Dendritic cell treated with granulocyte-macrophage colony-stimulating factor and Interleukin-4, amounts not matched to agents 40 ng/mL and 50 ng/mL, for 4 days (primary cell): ENCODE results near the gene CHST3.

Experiments used
- H3K27ac Mint-ChIP-seq: one replicate; pipeline ENCODE4 v1.8.0; 2022; ENCODE audit warnings: mild to moderate bottlenecking, mixed read lengths
- H3K27me3 Mint-ChIP-seq: one replicate; pipeline ENCODE4 v1.8.0; 2022; ENCODE audit warnings: mild to moderate bottlenecking, mixed read lengths
- H3K36me3 Mint-ChIP-seq: one replicate; pipeline ENCODE4 v1.8.0; 2022; ENCODE audit warnings: low read depth, mixed read lengths
- H3K4me1 Mint-ChIP-seq: one replicate; pipeline ENCODE4 v1.8.0; 2022; ENCODE audit warnings: low read depth, mixed read lengths
- H3K4me3 Mint-ChIP-seq: one replicate; pipeline ENCODE4 v1.8.0; 2022; ENCODE audit warnings: mild to moderate bottlenecking, moderate library complexity, mixed read lengths
- H3K9me3 Mint-ChIP-seq: one replicate; pipeline ENCODE4 v1.8.0; 2022; ENCODE audit warnings: mixed read lengths
- intact Hi-C: fragments of 100-400 bp; cut with micrococcal nuclease; formaldehyde crosslinking; loops from one replicate; pipeline ENCODE4 v1.15.0; 2022

CHST3 gene

DNA sequence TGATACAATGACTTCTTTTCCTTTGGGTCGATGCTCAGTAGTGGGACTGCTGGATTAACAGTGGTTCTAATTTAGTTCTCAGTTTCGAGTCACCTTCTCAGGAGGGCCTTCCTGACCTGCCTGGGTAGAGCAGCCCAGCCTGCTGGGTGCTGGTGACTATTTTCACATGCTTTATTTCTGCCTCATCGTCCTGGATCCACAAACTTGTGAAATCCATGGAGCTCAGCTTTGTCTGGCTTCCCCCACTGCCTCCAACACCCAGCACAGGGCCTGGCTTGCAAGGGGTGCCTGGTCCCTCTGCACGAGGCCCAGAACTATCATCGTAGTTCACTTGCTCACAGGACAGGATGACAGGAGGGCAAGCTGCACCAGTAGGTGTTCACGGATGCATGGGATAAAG is 77.3 kb downstream of the CHST3 start:
- no peaks in the 10 kb centered on the region for H3K9me3 Mint-ChIP-seq
- intact Hi-C loops: loop anchor here (10.0 kb wide), 2 partner anchors 293 to 727 kb away; partner anchors contain the start of gene SLC29A3
- no peak overlapping the region for H3K4me3 Mint-ChIP-seq
- no peaks in the 10 kb centered on the region for H3K4me1 Mint-ChIP-seq
- H3K36me3 Mint-ChIP-seq: no peaks in the 10 kb centered on the region
- H3K27me3 Mint-ChIP-seq: peaks cover 11% of the 10 kb centered on the region
- H3K27ac Mint-ChIP-seq: no peak overlapping the region

DNA sequence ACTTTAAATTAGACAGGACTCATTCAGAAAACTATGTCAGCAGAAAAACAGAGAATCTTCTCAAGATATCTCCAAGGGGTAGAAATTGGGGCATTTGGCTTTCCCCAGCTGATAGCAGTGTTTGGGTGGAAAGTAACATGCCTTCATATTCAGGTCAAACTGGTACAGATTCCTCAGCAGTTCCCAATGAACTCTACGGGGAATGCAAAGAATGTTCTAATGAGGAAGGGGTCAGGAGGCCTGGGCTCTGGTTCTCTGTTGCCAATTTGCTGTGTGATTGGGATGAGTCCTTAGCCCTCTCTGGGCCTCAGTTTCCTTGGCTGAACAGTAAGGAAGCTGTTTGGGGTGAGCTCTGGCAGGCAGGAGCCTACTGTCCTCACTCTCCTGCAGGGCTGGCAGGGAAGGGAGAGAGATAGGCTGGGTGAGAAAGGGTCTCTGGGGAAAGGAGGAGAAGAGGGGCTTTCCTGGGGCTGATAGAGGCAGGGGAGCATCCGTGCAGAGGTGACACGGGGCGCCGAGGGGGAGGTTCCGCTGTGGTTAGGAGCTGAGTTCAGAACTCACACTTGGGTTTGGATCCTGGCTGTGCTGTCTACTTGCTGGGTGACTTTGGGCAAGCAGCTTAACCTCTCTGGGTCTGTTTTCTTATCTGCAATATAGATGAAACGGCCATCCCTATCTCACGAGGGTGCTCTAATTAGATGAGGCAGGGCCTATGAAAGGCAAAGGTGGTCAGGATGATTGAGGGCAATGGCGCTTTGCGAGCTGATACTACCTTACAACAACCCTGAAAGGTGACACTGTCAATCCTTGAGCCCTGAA is 79.0 kb downstream of the CHST3 start:
- H3K4me1 Mint-ChIP-seq: no peaks in the 10 kb centered on the region
- no peaks in the 10 kb centered on the region for H3K9me3 Mint-ChIP-seq
- H3K4me3 Mint-ChIP-seq: no peak overlapping the region
- H3K36me3 Mint-ChIP-seq: no peaks in the 10 kb centered on the region
- H3K27me3 Mint-ChIP-seq: peaks cover 11% of the 10 kb centered on the region
- no peak overlapping the region for H3K27ac Mint-ChIP-seq
- intact Hi-C loops: loop anchor here (10.0 kb wide), 2 partner anchors 292 to 728 kb away; partner anchors contain the start of gene SLC29A3

DNA sequence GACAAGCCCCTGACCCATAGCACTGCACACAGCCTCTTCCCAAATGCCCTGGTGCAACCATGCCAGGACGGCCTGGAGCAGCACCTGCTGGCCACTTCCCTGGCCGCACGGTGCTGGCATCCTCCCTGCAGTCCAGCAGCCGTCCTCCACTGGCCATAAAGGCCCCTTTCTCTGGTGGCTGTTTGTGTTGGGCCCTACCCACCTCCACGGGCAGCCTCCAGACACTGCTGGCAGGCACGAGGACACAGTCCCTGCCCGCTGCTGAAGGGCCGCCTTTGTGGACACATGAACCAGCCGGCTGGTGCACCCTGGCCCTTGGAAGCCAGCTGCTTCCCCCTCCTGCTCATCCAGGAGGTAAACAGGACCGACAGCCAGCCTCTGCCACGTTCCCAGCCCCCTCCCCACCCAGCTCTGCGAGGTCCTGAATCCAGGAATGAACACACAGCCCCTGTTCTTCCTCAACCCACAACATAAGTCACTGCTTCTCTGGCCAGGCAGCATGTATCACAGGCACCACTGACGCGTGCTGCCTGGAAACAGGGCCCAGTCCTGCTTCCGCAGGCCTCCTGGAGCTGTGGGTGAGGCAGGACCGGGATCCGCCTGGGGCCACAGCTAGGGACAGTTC is 80.3 kb downstream of the CHST3 start:
- Mint-ChIP-seq H3K4me1 (no peaks in the 10 kb centered on the region), H3K4me3 (no peak overlapping the region), H3K36me3 (no peaks in the 10 kb centered on the region), H3K27me3 (peaks cover 11% of the 10 kb centered on the region), H3K9me3 (peaks cover 4% of the 10 kb centered on the region), H3K27ac (no peak overlapping the region)
- intact Hi-C loops: loop anchor here (10.0 kb wide), 2 partner anchors 290 to 730 kb away; partner anchors contain the start of gene SLC29A3

DNA sequence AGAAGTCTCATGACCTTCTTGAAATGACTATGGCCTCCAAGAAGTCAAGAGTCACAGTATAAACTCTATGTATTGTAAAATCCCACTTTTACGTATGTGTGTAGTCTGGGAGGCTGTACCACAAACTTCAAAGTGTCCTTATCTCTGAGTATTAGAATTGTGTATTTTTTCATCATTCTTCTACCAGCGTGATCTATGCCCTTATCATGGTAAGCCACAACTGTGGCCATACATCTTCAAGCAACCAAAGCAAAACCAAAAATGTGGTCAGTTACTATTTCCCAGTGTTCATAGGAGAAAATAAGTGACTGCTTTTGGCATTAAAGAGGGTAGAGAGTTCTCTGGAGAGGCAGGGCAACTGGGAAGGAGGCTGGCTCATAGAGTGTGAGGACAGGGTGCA is 81.4 kb downstream of the CHST3 start:
- Mint-ChIP-seq H3K4me3 (no peak overlapping the region), H3K36me3 (no peaks in the 10 kb centered on the region), H3K9me3 (peaks cover 9% of the 10 kb centered on the region), H3K4me1 (no peaks in the 10 kb centered on the region), H3K27ac (no peak overlapping the region), H3K27me3 (peaks cover 11% of the 10 kb centered on the region)
- intact Hi-C loops: loop anchor here (10.0 kb wide), 2 partner anchors 289 to 731 kb away; partner anchors contain the start of gene SLC29A3

DNA sequence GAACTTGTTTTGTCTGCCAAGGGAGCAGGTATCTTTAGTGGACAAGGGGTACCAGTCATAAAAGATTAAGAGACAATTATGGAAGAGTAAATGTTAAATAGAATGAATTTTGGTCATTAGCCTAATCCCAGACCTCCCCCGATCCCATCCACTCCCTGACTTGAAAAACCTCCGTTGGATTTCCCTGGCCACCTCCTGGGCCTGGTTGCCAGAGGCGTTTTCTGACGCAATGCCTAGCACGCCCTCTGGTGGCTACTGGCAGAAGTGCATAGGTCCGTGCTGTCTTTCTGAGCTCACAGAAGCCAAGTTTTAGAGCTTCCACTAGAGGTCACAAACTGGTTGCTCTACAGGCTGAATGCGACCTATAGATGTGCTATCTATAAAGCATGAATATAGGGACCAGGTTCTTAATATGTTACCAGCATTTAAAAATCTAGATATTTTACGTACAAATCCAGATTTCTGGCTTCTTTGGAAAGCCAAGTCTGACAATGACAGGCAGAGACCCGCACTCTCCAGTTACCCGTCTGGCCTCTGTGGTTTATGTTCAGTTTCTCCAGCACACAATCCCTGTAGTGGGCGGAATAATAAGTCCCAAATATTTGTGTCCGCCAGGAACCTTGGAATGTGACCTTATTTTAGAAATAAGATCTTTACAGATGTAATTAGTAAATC is 84.4 kb downstream of the CHST3 start:
- Mint-ChIP-seq H3K4me3 (no peak overlapping the region), H3K4me1 (no peaks in the 10 kb centered on the region), H3K27me3 (peaks cover 1% of the 10 kb centered on the region), H3K9me3 (peaks cover 9% of the 10 kb centered on the region), H3K27ac (no peak overlapping the region), H3K36me3 (no peaks in the 10 kb centered on the region)
- intact Hi-C loops: loop anchor here (1.0 to 10.0 kb wide), 4 partner anchors 92 to 734 kb away; partner anchors contain the start of gene SLC29A3

DNA sequence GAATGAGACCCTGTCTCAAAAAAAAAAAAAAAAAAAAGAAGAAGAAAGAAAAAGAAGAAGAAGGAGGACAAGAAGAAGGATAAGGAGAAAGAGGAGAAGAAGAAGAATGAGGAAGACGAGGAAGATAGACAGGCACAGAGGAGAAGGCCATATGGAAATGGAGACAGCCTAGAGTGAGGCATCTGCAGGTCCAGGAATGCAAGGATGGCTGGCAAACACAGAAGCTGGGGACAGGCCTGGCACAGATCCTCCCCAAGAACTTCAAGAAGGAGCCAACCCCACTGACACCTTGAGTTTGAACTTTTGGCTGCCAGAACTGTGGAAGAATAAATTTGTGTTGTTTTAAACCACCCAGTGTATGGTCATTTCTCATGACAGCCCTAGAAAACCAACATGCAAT is 85.3 kb downstream of the CHST3 start:
- intact Hi-C loops: loop anchor here (2.0 to 10.0 kb wide), 3 partner anchors 93 to 735 kb away; partner anchors contain the start of gene SLC29A3

DNA sequence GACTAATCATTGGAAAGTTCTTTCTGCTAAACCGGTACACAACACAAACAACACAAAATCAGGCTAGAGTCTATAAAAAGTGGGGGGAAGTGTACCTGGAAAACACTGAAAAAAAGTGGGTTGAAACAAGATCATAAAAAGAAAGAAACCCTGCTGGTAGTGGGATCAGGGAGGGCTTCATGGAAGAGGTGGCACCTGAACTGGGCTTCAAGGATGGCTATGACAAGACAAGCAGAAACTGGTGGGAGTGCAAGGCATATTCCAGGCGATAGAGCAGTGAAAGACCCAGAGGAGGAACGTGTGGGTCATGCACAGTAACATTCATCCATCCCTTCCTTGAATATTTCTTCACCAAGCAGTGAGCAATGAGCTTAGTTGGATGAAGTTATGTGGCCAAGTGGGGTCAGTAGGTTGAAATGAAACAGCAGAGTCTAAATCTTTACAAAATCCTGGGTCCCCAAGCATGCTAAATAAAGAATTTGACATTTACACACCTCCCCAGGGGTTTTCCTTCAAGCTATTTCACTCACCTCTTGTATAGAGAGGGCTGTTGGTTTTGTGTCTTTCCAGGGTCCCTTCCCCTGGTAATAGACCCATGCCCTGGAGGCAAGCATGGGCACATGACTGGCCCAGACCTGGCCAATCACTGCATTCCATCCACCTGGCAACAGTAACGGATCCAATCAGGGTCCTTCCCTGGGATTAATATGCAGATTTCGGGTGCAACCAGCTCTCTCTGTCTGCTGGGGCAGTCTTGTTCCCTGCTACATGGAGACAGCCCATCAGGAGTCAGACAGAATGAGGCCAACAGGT is 86.0 kb downstream of the CHST3 start:
- Mint-ChIP-seq H3K27ac (no peak overlapping the region), H3K4me1 (peaks cover 5% of the 10 kb centered on the region), H3K36me3 (no peaks in the 10 kb centered on the region), H3K27me3 (peaks cover 1% of the 10 kb centered on the region), H3K4me3 (no peak overlapping the region), H3K9me3 (peaks cover 9% of the 10 kb centered on the region)
- intact Hi-C loops: loop anchor here (2.0 to 10.0 kb wide), 3 partner anchors 93 to 735 kb away; partner anchors contain the start of gene SLC29A3

More for the DNA sequence above, 85.3 kb downstream of the CHST3 start:
- Mint-ChIP-seq H3K4me1 (no peaks in the 10 kb centered on the region), H3K27me3 (peaks cover 1% of the 10 kb centered on the region), H3K36me3 (no peaks in the 10 kb centered on the region), H3K4me3 (no peak overlapping the region), H3K9me3 (peaks cover 9% of the 10 kb centered on the region), H3K27ac (no peak overlapping the region)

DNA sequence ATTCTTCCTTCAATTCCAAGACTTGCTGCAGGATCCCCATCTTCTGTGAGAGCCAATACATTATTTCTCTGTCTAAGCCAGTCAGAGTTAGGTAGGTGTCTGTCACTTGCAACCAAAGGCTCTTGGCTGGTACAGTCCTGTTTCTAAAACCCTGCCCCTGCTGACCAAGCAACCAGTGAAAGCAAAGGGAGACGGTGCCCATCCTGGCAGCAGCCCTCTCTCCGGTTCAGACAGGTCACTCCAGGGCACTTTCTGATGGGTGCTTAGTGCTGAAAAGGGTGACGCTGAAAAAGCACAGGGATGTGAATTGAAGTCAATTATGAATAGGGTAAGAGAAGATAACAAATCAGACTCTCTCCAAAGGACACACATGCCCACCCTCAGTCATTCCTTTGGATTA is 86.7 kb downstream of the CHST3 start:
- Mint-ChIP-seq H3K4me3 (no peak overlapping the region), H3K27ac (no peak overlapping the region), H3K4me1 (peaks cover 5% of the 10 kb centered on the region), H3K36me3 (no peaks in the 10 kb centered on the region), H3K9me3 (peaks cover 9% of the 10 kb centered on the region), H3K27me3 (peaks cover 1% of the 10 kb centered on the region)
- intact Hi-C loops: no loop called here

DNA sequence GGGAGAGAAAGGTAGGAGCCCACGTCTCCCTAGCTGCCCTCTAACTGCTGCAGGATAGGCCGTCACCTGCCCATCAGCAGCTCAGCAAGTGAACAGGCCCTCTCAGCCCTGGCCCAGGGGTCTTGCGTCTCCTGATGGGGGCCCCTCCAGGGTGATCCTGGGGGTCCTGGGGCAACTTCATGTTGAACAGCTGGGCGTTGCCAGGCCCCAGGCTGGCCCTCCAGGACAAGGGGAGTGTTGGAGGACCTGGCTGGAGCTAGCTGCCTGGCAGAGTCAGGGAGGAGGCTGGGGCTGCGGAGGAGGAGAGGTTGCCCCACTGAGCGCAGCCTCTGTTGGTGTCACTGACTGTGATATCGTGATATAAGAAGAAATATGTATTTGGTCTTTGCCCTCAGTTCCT is 89.5 kb downstream of the CHST3 start:
- Mint-ChIP-seq H3K4me3 (no peak overlapping the region), H3K4me1 (peaks cover 5% of the 10 kb centered on the region), H3K27ac (no peak overlapping the region), H3K36me3 (no peaks in the 10 kb centered on the region), H3K27me3 (peaks cover 1% of the 10 kb centered on the region), H3K9me3 (peaks cover 9% of the 10 kb centered on the region)
- intact Hi-C loops: no loop called here

DNA sequence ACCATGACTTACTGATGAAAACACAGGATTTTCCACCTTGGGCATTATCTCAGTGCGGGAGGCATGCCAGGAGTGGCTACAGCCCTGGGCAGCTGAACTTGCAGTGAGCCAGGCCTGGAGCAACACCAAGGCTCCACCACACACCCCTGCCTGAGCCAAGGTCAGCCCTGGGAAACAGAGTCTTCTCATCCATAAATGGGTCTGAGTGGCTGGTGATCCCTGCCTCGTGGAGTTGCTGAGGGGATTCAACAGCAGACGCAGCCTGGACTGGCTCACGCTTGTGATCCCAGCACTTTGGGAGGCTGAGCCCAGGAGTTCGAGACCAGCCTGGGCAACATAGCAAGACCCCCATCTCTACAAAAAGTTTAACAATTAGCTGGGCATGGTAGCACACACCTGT is 91.9 kb downstream of the CHST3 start:
- intact Hi-C loops: no loop called here
- Mint-ChIP-seq H3K27me3 (peaks cover 13% of the 10 kb centered on the region), H3K27ac (no peak overlapping the region), H3K36me3 (no peaks in the 10 kb centered on the region), H3K4me3 (no peak overlapping the region), H3K4me1 (peaks cover 5% of the 10 kb centered on the region), H3K9me3 (no peaks in the 10 kb centered on the region)

DNA sequence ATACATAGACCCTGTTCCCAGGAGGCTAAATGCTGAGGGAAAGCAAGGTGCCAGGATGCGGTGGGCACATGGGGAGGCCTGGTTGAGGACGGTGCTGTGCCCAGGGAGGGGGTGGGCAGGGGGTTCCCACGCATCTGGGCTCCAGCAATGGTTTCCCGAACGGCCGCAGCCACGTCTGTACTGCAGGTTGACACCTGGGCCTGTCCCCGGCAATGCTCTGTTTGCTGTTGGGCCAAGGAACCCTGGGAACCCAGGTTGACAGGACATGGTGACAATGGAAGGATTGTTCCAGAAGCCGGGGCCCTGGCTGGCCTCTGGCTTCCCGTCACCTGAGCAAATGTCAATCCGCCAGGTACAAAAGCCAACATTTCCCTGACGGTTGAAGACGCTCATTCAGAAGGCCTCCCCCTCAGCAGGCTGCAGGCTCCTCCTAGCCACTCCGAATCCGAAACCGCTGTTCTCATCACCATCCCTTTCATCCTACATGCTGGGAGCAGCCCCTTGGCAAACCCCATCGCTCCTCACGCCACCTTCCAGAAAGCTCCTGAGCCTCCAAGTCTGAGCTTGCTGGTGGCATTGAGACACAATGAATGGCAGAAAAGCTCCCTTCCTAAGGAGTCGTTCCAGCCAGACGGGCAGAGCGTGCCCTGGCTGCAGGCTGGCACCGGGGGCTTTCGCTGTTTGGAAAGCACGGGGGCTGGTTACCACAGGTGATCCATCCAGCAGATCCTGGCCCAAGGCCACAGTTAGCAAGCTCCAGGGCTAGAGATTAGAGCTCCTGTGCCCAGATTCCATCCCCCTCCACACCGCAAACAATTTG is 92.9 kb downstream of the CHST3 start:
- Mint-ChIP-seq H3K36me3 (no peaks in the 10 kb centered on the region), H3K27ac (no peak overlapping the region), H3K4me3 (no peak overlapping the region), H3K27me3 (peaks cover 14% of the 10 kb centered on the region), H3K9me3 (no peaks in the 10 kb centered on the region), H3K4me1 (peaks cover 5% of the 10 kb centered on the region)
- intact Hi-C loops: no loop called here

DNA sequence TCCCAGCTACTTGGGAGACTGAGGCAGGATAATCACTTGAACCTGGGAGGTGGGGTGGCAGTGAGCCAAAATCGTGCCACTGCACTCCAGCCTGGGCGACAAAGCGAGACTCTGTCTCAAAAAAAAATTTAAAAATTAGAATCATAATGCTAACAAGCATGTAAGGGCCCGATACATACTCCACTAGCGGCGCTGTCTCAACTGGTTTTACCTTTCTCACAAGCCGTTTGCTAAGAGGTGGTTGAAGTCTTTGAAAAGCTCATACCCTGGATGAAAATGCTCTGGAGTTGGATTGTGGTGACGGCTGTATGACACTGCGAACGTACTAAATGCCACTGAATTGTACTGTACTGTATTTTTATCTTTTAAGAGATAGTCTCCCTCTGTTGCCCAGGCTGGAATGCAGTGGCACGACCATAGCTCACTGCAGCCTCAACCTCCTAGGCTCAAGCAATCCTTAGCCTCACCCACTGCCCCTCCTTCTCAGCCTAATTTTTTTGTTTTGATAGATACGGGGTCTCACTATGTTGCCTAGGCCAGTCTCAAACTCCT is 94.2 kb downstream of the CHST3 start:
- no peak overlapping the region for H3K4me3 Mint-ChIP-seq
- H3K4me1 Mint-ChIP-seq: peaks cover 5% of the 10 kb centered on the region
- H3K27ac Mint-ChIP-seq: no peak overlapping the region
- H3K9me3 Mint-ChIP-seq: no peaks in the 10 kb centered on the region
- intact Hi-C loops: no loop called here
- H3K36me3 Mint-ChIP-seq: no peaks in the 10 kb centered on the region
- peaks cover 14% of the 10 kb centered on the region for H3K27me3 Mint-ChIP-seq
